Vagina (tissue), 2 donors: ENCODE data around the gene TMEM135.

Source experiments
- CTCF ChIP-seq, 3 experiments: fragments of 450-650 bp in 2 of 3; fragments of 200-600 bp in 1 of 3; sonication (generic) in 1 of 3; IDR thresholded peaks; one replicate each; pipeline ENCODE4 v1.5.1; 2017 to 2019; ENCODE audit warnings: antibody characterized with exemption in 3 of 3, mild to moderate bottlenecking in 2 of 3, moderate library complexity in 2 of 3
- POLR2A ChIP-seq, 2 donors: fragments of 450-650 bp; IDR thresholded peaks; one replicate each; pipeline ENCODE4 v1.6.1; 2017; ENCODE audit warnings: antibody characterized with exemption in 2 of 2, mild to moderate bottlenecking in 2 of 2, moderate library complexity in 2 of 2

- no peak for TF ChIP-seq POLR2A (IDR thresholded peaks at IDR 0.05)
- TF ChIP-seq CTCF (IDR thresholded peaks at IDR 0.05), result no peak
These were observed 175.2 kb downstream of the TMEM135 start for GRCh38 chr11:87212891-87213290.
